OCI-LY3 (cell line): ENCODE measurements around the gene ORAI3.
A peak's percentile ranks its signal among the peaks of the same experiment; 100 is the strongest.

Source experiments
- H2AFZ ChIP-seq: fragments of 200-600, 300-600 bp; shearing (Covaris generic); 2 replicates; pipeline ENCODE4 v1.6.0; 2014; ENCODE audit warnings: antibody characterized with exemption, low read depth, low read length
- H3K27ac ChIP-seq: fragments of 200-600, 300-600 bp; sonication (generic); 2 replicates; pipeline ENCODE4 v1.5.1; 2014; ENCODE audit warnings: mild to moderate bottlenecking, low read length, moderate library complexity, mixed read lengths
- H3K27me3 ChIP-seq: fragments of 200-600, 300-600 bp; sonication (generic); 2 replicates; pipeline ENCODE4 v1.6.1; 2014; ENCODE audit warnings: low read depth, low read length, mixed read lengths
- H3K36me3 ChIP-seq: fragments of 200-600, 300-600 bp; sonication (generic); replicated peaks from 2 replicates; pipeline ENCODE3; 2014; ENCODE audit warnings: low read depth, low read length, mixed read lengths
- H3K4me1 ChIP-seq: fragments of 300-600, 200-600 bp; sonication (generic); 2 replicates; pipeline ENCODE4 v1.6.1; 2014; ENCODE audit warnings: low read length, mixed read lengths
- H3K4me2 ChIP-seq: fragments of 200-600, 300-600 bp; sonication (generic); 2 replicates; pipeline ENCODE4 v1.6.1; 2014; ENCODE audit warnings: low read length, mixed read lengths
- H3K4me3 ChIP-seq: fragments of 300-600, 200-600 bp; sonication (generic); 2 replicates; pipeline ENCODE4 v1.5.1; 2014; ENCODE audit warnings: antibody characterized with exemption, mild to moderate bottlenecking, low read length, moderate library complexity
- H3K79me2 ChIP-seq: fragments of 300-600, 200-600 bp; shearing (Covaris generic); 2 replicates; pipeline ENCODE4 v1.6.1; 2014; ENCODE audit warnings: mild to moderate bottlenecking, low read length, mixed read lengths
- H3K9ac ChIP-seq: fragments of 300-600, 200-600 bp; shearing (Covaris generic); 2 replicates; pipeline ENCODE4 v1.6.0; 2014; ENCODE audit warnings: mild to moderate bottlenecking, low read length, moderate library complexity
- H3K9me3 ChIP-seq: fragments of 200-600, 300-600 bp; shearing (Covaris generic); 2 replicates; pipeline ENCODE4 v1.6.1; 2014; ENCODE audit warnings: low read length, mixed read lengths; ENCODE audit not compliant: insufficient read depth
- H4K20me1 ChIP-seq: fragments of 200-600, 300-600 bp; sonication (generic); 2 replicates; pipeline ENCODE4 v1.6.1; 2016; ENCODE audit warnings: low read length, mixed read lengths; ENCODE audit not compliant: insufficient read depth
- EZH2phosphoT487 ChIP-seq: fragments of 200-600 bp; shearing (Covaris generic); IDR thresholded peaks from 2 replicates; pipeline ENCODE4 v1.6.1; 2018; ENCODE audit warnings: antibody characterized with exemption, mixed run types, low read depth
- TF ChIP-seq, protein P1 (sequence below): fragments of 200-600, 300-600 bp; sonication (generic); IDR thresholded peaks from 2 replicates; pipeline ENCODE4 v1.5.1; 2014; ENCODE audit warnings: antibody characterized with exemption, low read length, low read depth

Gene ORAI3

DNA sequence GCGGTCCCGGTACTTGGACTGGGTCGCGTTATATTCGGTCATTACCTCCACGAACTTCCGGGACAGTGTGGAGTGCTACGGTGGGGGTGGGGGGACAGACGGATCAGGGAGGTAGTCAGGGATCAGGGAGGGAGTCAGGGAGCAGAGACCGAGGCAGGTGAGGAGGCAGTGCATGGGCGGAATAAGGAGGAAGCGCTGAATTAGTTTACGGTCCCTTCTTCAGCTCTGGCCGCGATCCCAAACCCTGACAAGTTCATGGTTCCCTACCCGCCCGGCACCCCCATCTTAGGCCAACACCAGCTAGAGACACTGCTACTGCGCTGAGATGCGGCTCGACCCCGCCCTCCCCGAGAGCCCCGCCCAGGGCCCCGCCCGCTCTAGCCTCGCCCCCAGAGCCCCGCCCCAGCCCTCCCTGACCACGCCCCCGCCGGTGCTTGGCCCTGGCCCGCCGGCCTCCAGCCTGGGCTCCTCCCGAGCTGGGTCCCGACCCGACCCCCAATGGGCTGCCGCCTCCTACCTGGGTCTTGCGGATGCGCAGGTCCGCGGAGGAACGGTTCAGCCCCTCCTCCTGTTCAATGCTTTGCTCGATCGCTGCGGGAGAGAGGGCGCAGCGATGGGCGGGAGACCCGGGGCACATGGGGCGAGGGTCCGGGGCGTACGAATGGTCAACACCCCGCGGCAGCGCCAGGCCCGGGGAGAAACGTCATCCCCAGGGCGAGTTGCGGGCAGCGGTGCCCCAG, 48.3 kb downstream of the ORAI3 start:
- Histone ChIP-seq H2AFZ (peak overlapping the region; percentile 94), H4K20me1 (no peaks in the 10 kb centered on the region), H3K4me3 (peak overlapping the region; percentile 94), H3K9me3 (no peaks in the 10 kb centered on the region), H3K36me3 (no peaks in the 10 kb centered on the region), H3K27me3 (0 out of 2 replicates have a peak, but pooled peaks cover 7% of the 10 kb centered on the region), H3K79me2 (no peaks in the 10 kb centered on the region), H3K4me2 (peak overlapping the region; percentile 100), H3K27ac (peak overlapping the region; percentile 63), H3K4me1 (peaks cover 19% of the 10 kb centered on the region; the same call in 1 of the 2 replicates), H3K9ac (peak overlapping the region; percentile 97)
- no peak for TF ChIP-seq EZH2phosphoT487
- TF ChIP-seq, protein P1, sequence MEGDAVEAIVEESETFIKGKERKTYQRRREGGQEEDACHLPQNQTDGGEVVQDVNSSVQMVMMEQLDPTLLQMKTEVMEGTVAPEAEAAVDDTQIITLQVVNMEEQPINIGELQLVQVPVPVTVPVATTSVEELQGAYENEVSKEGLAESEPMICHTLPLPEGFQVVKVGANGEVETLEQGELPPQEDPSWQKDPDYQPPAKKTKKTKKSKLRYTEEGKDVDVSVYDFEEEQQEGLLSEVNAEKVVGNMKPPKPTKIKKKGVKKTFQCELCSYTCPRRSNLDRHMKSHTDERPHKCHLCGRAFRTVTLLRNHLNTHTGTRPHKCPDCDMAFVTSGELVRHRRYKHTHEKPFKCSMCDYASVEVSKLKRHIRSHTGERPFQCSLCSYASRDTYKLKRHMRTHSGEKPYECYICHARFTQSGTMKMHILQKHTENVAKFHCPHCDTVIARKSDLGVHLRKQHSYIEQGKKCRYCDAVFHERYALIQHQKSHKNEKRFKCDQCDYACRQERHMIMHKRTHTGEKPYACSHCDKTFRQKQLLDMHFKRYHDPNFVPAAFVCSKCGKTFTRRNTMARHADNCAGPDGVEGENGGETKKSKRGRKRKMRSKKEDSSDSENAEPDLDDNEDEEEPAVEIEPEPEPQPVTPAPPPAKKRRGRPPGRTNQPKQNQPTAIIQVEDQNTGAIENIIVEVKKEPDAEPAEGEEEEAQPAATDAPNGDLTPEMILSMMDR = no peak

DNA sequence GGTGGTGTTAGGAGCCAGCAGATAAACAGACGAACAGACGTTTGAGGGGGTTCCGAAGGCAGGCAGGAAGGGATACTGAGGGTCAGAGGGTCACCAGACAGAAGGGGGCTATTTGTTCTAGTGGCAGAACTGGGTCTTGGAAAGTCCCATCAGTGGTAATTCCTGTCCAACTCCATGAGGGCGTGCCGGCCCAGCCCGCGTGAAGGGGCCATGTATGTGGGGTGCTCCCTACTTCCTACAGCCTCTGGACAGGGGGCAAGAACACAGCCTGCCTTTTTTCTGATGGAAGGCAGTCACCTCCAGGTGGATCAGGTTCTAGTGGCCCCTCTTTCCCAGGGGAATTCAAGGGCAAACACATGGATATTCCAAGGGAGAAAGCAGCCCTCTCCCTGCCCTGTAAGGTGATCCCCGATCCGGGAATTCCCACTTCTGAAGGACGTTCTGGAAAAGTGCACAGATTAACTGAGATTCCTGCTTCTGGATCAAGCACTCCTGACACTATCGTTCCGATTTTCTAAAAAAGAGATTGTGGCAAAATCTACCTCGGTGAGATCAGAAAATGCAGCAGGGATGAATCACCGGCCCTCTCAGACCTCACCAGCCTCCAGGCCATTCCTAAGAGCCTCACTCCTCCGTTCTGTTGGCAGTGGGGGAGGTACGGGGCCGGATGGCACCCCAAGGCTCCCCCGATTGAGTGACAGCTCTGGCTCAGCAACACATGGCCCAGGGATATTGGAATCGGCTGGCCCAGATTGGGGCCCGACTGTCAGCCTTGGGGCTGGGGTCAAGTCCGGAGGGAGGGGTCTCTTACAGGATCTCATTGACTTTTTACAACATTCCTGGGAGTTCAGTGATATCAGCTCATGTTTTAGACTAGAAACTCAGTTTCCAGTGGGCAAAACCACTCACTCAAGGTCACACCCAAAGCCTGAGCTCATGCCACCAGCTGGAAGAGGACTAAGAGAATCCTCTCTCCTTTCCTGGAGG, 49.1 kb downstream of the ORAI3 start:
- Histone ChIP-seq H3K9ac (no peak overlapping the region), H3K9me3 (no peaks in the 10 kb centered on the region), H3K36me3 (no peaks in the 10 kb centered on the region), H3K4me1 (peaks cover 15% of the 10 kb centered on the region; the same call in 1 of the 2 replicates), H3K27me3 (0 out of 2 replicates have a peak, but pooled peaks cover 7% of the 10 kb centered on the region), H3K4me2 (peak overlapping the region; percentile 85), H3K79me2 (no peaks in the 10 kb centered on the region), H3K4me3 (peak overlapping the region; percentile 94), H2AFZ (0 out of 2 replicates have a peak overlapping the region, but pooled peaks have one; percentile 35), H4K20me1 (no peaks in the 10 kb centered on the region), H3K27ac (no peak overlapping the region)
- TF ChIP-seq EZH2phosphoT487 = no peak
- TF ChIP-seq, protein P1 = no peak

DNA sequence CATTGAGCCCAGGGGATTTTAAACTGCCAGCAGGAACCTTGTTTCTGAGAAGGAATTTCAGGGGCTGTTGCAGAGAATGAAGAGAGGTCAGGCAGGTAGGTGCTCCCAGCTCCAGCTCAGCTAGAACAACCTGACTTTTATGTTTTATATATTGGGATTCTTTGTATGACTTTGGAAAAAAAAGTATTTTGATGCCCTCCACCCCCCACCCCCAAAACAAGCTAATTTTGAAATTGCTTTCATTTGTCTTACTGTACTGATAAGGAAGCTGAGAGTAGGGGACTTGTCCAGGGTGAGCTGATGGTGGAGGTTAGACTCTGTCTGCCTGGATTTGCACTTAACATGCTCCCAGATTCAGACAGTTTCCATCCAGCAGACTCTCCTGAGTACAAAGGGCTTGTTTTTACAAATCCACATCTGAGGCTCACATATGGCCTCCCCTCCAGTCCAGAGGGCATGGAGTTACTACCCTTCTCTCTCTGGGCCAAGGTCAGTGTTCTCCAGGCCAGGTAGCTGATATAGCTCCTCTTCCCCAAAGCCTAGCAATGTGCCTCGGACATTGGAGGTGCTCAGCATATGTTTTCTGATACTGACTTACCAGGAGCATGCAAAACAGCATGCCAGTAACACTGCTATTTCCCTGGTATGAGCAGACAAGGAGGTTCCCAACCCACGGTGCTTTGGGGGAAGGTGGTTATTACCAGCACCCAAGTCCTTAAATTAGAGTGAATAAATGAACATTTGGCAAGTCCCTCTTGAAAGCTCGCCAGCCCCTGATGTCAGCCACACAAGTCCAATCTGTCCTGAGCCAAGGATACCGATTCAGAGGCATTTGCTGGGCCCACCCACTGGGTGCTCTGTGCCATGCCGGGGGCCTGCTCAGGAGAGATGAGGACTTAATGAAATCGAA, 50.2 kb downstream of the ORAI3 start:
- H3K9ac ChIP-seq = no peak overlapping the region
- no peak overlapping the region for H2AFZ ChIP-seq
- no peaks in the 10 kb centered on the region for H3K9me3 ChIP-seq
- H3K27ac ChIP-seq = no peak overlapping the region
- no peaks in the 10 kb centered on the region for H3K36me3 ChIP-seq
- H3K27me3 ChIP-seq = 0 out of 2 replicates have a peak, but pooled peaks cover 7% of the 10 kb centered on the region
- TF ChIP-seq, protein P1 = no peak
- no peak for TF ChIP-seq EZH2phosphoT487
- H3K4me1 ChIP-seq = peaks cover 11% of the 10 kb centered on the region; the same call in 1 of the 2 replicates
- H3K4me3 ChIP-seq = no peak overlapping the region
- no peak overlapping the region for H3K4me2 ChIP-seq
- H4K20me1 ChIP-seq = no peaks in the 10 kb centered on the region
- H3K79me2 ChIP-seq = no peaks in the 10 kb centered on the region
